Activated naive CD8-positive, alpha-beta T cell treated with anti-CD3 and anti-CD28 coated beads for 36 hours (primary cell): Measurements from ENCODE around the gene RFPL1. TPM values are rescaled to one million over a fixed set of nuclear protein-coding genes. Genes with fewer than 3 reads are reported as not detected.
A peak's percentile ranks its signal among the peaks of the same experiment; 100 is the strongest.
"Not testable (repeated sequence)": the region's sequence is repeated elsewhere in the genome, so short reads cannot be mapped to it uniquely, and the experiment has no call there.

Experiments used
- DNase-seq: peaks from one replicate; pipeline ENCODE4 v3.0.0; 2021
- H3K27ac Mint-ChIP-seq: one replicate; pipeline ENCODE4 v1.8.0; 2022; ENCODE audit warnings: mild to moderate bottlenecking, moderate library complexity, mixed read lengths
- H3K27me3 Mint-ChIP-seq: one replicate; pipeline ENCODE4 v1.8.0; 2022; ENCODE audit warnings: mild to moderate bottlenecking, mixed read lengths
- H3K36me3 Mint-ChIP-seq: one replicate; pipeline ENCODE4 v1.8.0; 2021; ENCODE audit warnings: mild to moderate bottlenecking, mixed read lengths
- H3K4me1 Mint-ChIP-seq: one replicate; pipeline ENCODE4 v1.8.0; 2021; ENCODE audit warnings: mixed read lengths
- H3K4me3 Mint-ChIP-seq: one replicate; pipeline ENCODE4 v1.8.0; 2022; ENCODE audit warnings: mild to moderate bottlenecking, moderate library complexity, mixed read lengths
- H3K9me3 Mint-ChIP-seq: one replicate; pipeline ENCODE4 v1.8.0; 2022; ENCODE audit warnings: mixed read lengths
- total RNA-seq, 2 experiments: library from RNA; stranded (reverse); gene quantifications; one replicate each; pipeline ENCODE4 v1.2.3, GENCODE V29; 2021

Gene RFPL1
- total RNA-seq, result not detected

DNA sequence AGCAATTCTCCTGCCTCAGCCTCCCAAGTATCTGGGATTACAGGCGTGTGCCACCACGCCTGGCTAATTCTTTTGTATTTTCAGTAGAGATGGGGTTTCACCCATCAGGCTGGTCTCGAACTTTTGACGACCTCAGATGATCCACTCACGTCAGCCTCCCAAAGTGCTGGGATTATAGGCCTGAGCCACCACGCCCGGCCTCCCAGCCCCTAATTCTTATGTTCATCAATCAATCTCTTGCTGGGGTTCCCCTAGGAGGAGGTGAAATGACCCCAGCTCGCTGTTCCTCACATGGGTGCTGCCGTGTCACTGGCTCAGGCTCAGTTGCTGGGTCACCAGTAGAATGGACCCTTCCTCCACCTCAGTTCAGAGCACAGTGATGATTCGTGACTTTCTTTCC is at the start of gene RFPL1:
RFPL1 (plus strand) TSS at position 301 of the 400 bp plus-strand sequence.
- H3K36me3 Mint-ChIP-seq, H3K9me3 Mint-ChIP-seq, H3K4me1 Mint-ChIP-seq, H3K27ac Mint-ChIP-seq, H3K4me3 Mint-ChIP-seq, DNase-seq: not testable (repeated sequence)
- H3K27me3 Mint-ChIP-seq, result peaks cover 12% of the 10 kb centered on the region

- Mint-ChIP-seq H3K9me3 (no peaks in the 10 kb centered on the region), H3K27ac (peak overlapping the region; percentile 91), H3K27me3 (no peaks in the 10 kb centered on the region), H3K4me1 (peaks cover 41% of the 10 kb centered on the region), H3K36me3 (peaks cover 13% of the 10 kb centered on the region), H3K4me3 (peak overlapping the region; percentile 90)
- DNase-seq, result no peak
Observed at GRCh38 chr22:29388759-29389090, 49.7 kb upstream of the RFPL1 start.

- no peaks in the 10 kb centered on the region for H3K9me3 Mint-ChIP-seq
- H3K27ac Mint-ChIP-seq, result no peak overlapping the region
- H3K4me3 Mint-ChIP-seq, result no peak overlapping the region
- H3K36me3 Mint-ChIP-seq, result peaks cover 9% of the 10 kb centered on the region
- H3K4me1 Mint-ChIP-seq, result peaks cover 32% of the 10 kb centered on the region
- no peak for DNase-seq
- no peaks in the 10 kb centered on the region for H3K27me3 Mint-ChIP-seq
Observed at GRCh38 chr22:29390270-29390669, 48.1 kb upstream of the RFPL1 start.

DNA sequence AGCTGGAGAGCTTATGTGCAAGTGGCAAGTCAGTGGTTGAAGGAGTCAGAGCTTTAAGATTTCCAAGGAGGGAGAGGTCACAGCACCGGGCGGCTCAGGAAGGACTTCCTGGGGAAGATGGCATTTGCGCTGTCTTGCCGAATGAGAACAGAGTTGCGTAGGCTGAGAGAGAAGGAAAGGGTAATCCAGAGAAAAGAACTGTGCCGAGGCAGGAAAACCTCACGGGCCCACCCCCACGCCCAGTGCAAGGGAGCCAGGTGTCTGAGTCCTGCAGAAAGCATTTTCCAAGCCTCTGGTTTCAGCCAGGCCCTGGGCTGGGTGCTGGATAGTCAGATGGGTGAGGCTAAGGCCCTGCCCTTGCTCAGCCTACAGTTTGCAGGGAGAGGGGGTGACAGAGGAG is 46.8 kb upstream of the RFPL1 start:
- no peaks in the 10 kb centered on the region for H3K27me3 Mint-ChIP-seq
- H3K9me3 Mint-ChIP-seq, result no peaks in the 10 kb centered on the region
- no peak overlapping the region for H3K27ac Mint-ChIP-seq
- H3K4me3 Mint-ChIP-seq, result no peak overlapping the region
- H3K36me3 Mint-ChIP-seq, result peaks cover 8% of the 10 kb centered on the region
- no peak for DNase-seq
- peaks cover 19% of the 10 kb centered on the region for H3K4me1 Mint-ChIP-seq

DNA sequence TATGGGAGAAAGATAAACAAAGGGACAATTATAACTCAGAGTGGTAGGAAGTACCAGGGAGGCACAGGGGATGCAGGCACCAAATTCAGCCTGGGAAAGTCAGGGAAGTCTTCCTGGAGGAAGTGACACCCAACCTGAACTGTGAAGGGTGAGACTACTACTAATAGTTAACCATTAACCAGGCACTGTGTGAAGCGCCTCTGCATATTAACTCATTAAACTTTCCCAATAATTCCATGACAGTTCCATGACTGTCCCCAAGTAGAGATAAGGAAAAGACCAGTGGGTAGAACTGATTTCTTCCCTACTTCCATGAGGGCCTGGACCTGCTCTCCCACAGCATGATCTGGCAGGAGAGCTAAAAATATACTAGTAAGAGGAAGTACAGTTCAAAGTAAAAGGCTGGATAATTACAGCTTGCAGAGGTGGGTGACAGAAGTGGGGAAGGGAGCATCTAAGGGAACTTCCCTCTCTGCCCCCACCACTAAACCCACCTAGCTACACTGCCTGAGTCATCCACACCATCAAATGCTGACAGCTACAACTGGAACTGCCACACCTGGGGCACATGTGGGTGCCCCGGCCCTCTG is 45.3 kb upstream of the RFPL1 start:
- H3K36me3 Mint-ChIP-seq, result no peaks in the 10 kb centered on the region

DNA sequence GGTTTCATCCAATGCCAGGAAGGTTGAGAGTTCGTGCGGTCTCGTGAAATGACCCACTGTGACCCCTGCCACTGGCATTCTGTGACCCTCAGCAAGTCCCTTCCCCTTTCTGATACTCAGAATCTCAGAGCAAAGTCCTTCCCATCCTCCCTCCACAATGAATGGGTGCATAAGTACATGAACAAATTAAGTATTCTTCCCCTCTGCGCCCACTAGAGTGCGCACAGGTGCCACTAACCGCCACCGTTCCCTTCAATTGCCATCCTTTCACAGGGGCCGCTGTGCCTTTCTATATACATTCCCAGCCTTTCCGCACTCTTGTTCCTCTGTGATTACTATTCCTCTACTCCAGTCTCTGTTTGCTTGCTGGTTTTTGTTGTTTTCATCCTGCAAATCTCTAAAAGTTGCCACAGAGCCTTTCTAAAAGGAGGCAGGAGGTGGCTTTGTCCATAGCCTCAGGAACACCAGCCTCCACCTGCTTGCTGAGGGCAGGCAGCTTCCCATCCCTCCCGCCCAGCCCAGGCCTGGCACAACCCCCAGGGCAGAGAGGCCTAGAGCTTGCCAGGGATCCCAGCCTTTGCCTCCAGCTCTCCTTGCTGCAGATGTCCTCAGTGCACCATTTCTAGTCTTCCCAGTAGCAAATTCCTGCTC is 43.3 kb upstream of the RFPL1 start:
- Mint-ChIP-seq H3K27ac (no peak overlapping the region), H3K27me3 (no peaks in the 10 kb centered on the region), H3K36me3 (no peaks in the 10 kb centered on the region), H3K9me3 (no peaks in the 10 kb centered on the region), H3K4me3 (no peak overlapping the region), H3K4me1 (peaks cover 6% of the 10 kb centered on the region)
- peak; percentile 61 for DNase-seq

More for the DNA sequence above, 45.3 kb upstream of the RFPL1 start:
- DNase-seq, result no peak
- Mint-ChIP-seq H3K4me1 (peaks cover 8% of the 10 kb centered on the region), H3K27me3 (no peaks in the 10 kb centered on the region), H3K27ac (no peak overlapping the region), H3K4me3 (no peak overlapping the region), H3K9me3 (no peaks in the 10 kb centered on the region)

- no peaks in the 10 kb centered on the region for H3K36me3 Mint-ChIP-seq
- no peaks in the 10 kb centered on the region for H3K9me3 Mint-ChIP-seq
- H3K4me1 Mint-ChIP-seq, result peaks cover 6% of the 10 kb centered on the region
- no peak for DNase-seq
- no peak overlapping the region for H3K4me3 Mint-ChIP-seq
- no peak overlapping the region for H3K27ac Mint-ChIP-seq
- no peaks in the 10 kb centered on the region for H3K27me3 Mint-ChIP-seq
Observed at GRCh38 chr22:29396126-29396525, 42.3 kb upstream of the RFPL1 start.

DNA sequence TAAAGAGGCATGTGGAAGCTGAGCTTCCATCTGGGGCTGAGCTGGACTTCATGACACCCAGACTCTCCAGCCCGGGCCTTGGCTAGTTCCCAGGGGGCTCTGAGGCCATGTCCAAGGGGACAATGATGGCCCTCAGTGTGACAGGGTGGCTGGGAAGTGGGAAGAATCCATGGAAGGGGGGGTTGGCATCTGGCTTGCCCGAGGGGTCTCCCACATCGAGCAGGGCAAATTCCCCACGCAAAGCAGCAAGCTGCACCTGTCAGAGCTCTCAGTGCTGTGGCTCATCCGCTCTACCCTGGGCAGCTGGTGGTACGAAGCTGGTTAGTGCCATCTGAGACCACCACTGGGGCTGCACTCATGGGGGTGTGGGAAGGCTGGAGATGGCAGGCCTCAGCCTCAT is 40.6 kb upstream of the RFPL1 start:
- no peak for DNase-seq
- Mint-ChIP-seq H3K4me1 (peaks cover 6% of the 10 kb centered on the region), H3K9me3 (no peaks in the 10 kb centered on the region), H3K27me3 (peaks cover 4% of the 10 kb centered on the region), H3K36me3 (no peaks in the 10 kb centered on the region), H3K27ac (no peak overlapping the region), H3K4me3 (no peak overlapping the region)

GRCh38 chr22:29400576-29400975 is 37.8 kb upstream of the RFPL1 start:
- no peak for DNase-seq
- no peaks in the 10 kb centered on the region for H3K4me1 Mint-ChIP-seq
- peaks cover 4% of the 10 kb centered on the region for H3K27me3 Mint-ChIP-seq
- no peaks in the 10 kb centered on the region for H3K9me3 Mint-ChIP-seq
- H3K4me3 Mint-ChIP-seq, result no peak overlapping the region
- no peaks in the 10 kb centered on the region for H3K36me3 Mint-ChIP-seq
- no peak overlapping the region for H3K27ac Mint-ChIP-seq

GRCh38 chr22:29401538-29401937 is 36.8 kb upstream of the RFPL1 start:
- H3K4me3 Mint-ChIP-seq, H3K27me3 Mint-ChIP-seq, H3K4me1 Mint-ChIP-seq, H3K9me3 Mint-ChIP-seq, H3K36me3 Mint-ChIP-seq, H3K27ac Mint-ChIP-seq, DNase-seq: not testable (repeated sequence)

DNA sequence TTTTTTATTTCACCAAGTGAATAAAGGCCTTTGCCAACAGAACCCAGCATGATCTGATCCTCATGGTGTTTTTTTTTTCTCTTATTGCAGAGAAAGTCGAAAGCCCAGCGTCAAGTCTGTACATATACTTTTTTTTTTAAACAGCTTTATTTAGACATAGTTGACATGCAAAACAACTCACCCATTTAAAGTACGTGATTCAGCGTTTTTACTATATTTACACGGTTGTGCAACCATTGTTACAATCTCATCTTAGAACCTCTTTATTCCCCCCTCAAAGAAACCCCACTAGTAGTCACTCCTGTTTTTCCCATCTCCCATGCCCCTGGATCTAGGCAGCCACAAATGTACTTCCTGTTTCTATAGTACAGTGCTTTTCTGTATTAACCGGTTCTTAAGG is 29.4 kb upstream of the RFPL1 start:
- H3K36me3 Mint-ChIP-seq, result no peaks in the 10 kb centered on the region
- H3K27ac Mint-ChIP-seq, result no peak overlapping the region
- no peaks in the 10 kb centered on the region for H3K9me3 Mint-ChIP-seq
- H3K27me3 Mint-ChIP-seq, result no peaks in the 10 kb centered on the region
- no peak for DNase-seq
- H3K4me1 Mint-ChIP-seq, result peaks cover 6% of the 10 kb centered on the region
- no peak overlapping the region for H3K4me3 Mint-ChIP-seq

GRCh38 chr22:29411569-29412211 is 26.7 kb upstream of the RFPL1 start:
- not testable (repeated sequence) for H3K9me3 Mint-ChIP-seq, H3K27ac Mint-ChIP-seq, DNase-seq, H3K27me3 Mint-ChIP-seq, H3K36me3 Mint-ChIP-seq, H3K4me3 Mint-ChIP-seq
- peaks cover 21% of the 10 kb centered on the region for H3K4me1 Mint-ChIP-seq

DNA sequence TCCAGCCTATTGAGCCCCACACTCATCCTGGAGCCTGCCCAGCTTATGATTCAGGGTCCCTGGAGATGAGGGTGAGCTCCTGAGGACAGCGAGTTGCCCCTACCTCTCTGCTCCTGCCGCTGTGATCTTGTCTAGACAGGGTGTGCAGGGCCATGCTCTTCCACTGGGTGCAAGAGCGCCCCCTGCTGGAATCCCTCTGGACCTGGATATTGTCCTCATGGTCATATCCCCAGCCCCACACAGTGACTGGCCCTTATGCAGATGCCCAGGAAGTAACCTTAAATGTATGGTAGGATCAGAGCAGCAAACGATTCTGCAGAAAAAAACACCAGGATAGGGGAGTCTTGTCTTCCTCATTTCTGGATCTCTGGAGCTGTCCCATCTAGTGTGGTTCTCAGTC is 25.6 kb upstream of the RFPL1 start:
- DNase-seq, H3K27me3 Mint-ChIP-seq, H3K36me3 Mint-ChIP-seq, H3K27ac Mint-ChIP-seq, H3K4me3 Mint-ChIP-seq, H3K9me3 Mint-ChIP-seq: not testable (repeated sequence)
- H3K4me1 Mint-ChIP-seq, result peaks cover 21% of the 10 kb centered on the region

DNA sequence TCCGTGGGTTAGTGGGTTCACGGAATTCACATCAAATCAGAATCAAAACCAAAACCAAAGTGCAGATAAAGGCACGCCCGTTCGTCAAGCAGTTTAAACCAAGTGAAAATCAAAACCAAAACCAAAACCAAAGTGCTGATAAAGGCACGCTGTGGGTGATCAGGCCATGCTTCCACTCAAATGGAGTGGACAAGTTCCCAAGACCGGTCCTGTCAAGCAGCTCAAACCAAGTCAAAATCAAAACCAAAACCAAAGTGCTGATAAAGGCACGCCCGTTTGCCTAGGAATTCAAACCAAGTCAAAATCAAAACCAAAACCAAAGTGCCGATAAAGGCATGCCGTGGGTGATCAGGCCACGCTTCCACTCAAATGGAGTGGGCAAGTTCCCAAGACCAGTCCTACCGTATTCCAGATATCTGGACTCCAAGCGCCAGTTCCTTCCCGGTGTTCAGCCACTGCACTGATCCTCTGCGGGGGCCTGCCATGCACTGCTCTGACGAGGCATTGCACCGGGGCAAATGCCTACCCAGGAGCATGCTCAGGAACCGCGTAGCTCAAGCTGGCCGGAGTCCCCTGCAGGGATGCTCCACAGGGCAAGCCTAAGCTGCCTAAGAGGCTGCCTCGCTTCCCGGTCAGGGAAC is 23.3 kb upstream of the RFPL1 start:
- Mint-ChIP-seq H3K27ac (peak overlapping the region; percentile 93), H3K4me3 (peak overlapping the region; percentile 80), H3K4me1 (peaks cover 21% of the 10 kb centered on the region)
- not testable (repeated sequence) for H3K36me3 Mint-ChIP-seq, H3K9me3 Mint-ChIP-seq, H3K27me3 Mint-ChIP-seq
- DNase-seq, result peak; percentile 52

GRCh38 chr22:29418704-29419103 is 19.7 kb upstream of the RFPL1 start:
- H3K4me1 Mint-ChIP-seq, result peaks cover 15% of the 10 kb centered on the region
- not testable (repeated sequence) for H3K27ac Mint-ChIP-seq, H3K27me3 Mint-ChIP-seq, H3K36me3 Mint-ChIP-seq, DNase-seq, H3K4me3 Mint-ChIP-seq, H3K9me3 Mint-ChIP-seq

DNA sequence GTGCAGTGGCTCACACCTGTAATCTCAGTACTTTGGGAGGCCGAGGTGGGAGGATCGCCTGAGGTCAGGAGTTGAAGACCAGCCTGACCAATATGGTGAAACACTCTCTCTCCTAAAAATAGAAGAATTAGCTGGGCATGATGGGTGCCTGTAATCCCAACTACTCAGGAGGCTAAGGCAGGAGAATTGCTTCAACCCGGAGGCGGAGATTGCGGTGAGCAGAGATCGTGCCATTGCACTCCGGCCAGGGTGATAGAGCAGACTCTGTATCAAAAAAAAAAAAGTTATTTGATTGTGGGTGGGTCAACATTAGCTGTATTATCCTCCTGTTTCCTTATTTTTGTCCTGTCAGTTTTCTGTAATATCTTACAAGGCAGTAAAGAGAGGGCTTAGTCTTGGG is 11.9 kb upstream of the RFPL1 start:
- H3K36me3 Mint-ChIP-seq, result no peaks in the 10 kb centered on the region
- no peak overlapping the region for H3K27ac Mint-ChIP-seq
- no peak for DNase-seq
- H3K4me1 Mint-ChIP-seq, result no peaks in the 10 kb centered on the region
- peaks cover 3% of the 10 kb centered on the region for H3K27me3 Mint-ChIP-seq
- no peak overlapping the region for H3K4me3 Mint-ChIP-seq
- no peaks in the 10 kb centered on the region for H3K9me3 Mint-ChIP-seq
